C1 segment of cervical spinal cord (tissue), 14 donors: ENCODE measurements around the gene TELO2.

ENCODE experiments used
- DNase-seq, 14 donors: peaks; one replicate each; lab custom pipeline; 2025; lab: John Stamatoyannopoulos, UW

The TELO2 gene

DNA sequence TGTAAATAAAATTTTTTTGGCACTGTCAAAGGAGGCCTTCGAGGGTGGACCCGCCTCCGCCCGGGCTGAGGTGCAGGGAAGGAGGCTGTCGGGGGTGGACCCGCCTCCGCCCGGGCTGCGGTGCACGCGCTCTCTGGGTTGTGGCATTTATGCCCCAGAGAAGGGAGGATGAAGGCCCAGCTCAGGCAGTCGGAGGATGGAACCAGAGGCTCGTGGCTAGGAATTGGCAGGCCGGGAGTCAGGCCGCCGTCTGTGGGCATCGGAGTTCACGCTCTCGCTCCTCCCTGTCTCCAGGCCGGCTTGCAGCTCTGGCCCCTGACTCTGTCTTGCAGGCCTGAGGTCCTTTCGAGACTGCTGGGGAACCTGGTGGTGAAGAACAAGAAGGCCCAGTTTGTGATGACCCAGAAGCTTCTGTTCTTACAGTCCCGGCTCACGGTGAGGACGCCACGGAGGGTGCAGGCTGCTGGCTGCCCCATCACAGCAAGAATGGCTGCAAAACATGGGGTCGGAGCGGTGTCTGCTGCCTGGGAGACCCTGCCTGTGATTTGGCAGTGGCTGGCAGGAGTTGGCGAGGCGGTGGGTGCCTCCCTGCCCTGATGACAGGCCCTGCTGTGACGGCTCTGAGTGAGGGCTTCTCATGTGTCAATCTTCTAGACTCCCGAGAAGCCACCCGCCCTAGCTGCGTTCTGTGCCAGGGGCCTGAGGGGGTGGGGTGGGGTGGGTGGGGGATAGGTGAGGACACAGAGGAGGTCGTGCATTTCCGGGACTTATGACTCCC lies 5.9 kb downstream of the TELO2 start:
- DNase-seq: no peak

DNA sequence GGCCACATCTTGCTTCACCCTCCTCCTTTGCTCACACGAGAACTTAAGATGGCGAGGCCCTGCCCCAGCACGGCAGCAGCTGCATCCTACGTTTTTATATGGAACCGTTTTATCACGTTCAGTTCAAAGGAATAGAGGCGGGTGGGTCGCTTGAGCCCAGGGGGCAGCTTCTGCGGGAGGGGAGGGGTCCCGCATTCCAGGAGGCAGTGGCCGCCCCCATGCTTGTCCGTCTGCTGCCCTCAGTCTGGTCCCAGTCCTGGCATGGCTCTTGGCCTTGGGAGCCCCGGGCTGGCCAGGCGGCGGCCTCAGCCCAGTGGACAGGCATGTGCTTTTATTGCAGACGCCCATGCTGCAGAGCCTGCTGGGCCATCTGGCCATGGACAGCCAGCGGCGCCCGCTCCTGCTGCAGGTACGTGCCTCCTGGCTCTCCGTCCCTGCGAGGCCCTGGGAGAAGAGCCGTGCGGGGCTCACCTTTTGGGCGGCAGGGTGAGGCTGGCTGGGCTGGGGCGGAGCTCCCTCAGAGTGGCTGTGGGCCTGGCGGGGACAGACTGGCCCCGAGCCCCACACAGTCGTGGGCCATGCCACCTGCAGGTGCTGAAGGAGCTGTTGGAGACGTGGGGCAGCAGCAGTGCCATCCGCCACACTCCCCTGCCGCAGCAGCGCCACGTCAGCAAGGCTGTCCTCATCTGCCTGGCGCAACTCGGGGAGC lies 6.8 kb downstream of the TELO2 start:
- DNase-seq: no peak

DNA sequence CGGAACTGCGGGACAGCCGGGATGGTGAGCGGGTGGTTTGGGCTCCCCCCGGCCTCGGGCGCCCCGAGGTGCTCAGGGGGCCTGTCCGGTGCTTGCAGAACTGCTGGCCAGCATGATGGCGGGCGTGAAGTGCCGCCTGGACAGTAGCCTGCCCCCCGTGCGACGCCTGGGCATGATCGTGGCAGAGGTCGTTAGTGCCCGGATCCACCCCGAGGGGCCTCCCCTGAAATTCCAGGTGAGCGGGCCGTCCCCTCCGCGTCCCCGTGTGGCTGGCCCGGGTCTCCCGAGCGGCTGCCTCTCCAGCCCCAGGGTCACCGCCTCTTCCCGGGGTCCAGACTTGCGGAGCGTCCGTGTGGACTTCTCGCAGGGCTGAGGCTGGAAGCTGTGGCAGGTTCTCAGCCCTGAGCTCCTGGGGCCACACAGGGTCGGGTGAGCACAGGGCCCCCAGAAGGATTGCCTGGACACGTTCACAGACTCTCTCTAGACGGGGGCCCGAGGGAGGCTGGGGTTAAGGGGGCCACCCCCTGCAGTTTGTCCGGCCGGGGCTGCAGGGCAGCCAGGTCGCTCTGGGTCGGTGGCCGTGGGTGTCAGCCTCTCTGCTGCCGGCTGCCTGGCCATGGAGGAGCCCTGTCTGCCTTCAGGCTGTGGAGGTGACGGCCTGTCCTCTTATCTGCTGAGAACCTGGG lies 7.4 kb downstream of the TELO2 start:
- DNase-seq: no peak

DNA sequence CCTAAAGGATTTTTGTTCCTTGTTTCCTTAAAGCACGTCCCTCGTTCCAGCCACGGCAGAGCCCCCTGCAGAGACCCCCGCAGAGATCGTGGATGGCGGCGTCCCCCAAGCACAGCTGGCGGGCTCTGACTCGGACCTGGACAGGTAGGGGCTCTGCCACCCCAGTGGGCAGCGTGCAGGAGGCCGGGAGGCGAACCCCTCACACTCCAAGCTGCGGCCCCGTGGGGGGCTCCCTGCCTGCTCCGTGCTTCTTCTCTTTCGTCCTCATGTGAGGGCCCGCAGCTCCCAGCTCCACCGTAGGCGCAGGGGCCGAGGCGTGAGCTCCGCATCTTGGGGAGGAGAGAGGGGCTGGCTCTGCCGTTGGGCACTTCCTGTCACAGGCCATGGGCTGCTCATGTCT lies 8.5 kb downstream of the TELO2 start:
- DNase-seq: no peak

DNA sequence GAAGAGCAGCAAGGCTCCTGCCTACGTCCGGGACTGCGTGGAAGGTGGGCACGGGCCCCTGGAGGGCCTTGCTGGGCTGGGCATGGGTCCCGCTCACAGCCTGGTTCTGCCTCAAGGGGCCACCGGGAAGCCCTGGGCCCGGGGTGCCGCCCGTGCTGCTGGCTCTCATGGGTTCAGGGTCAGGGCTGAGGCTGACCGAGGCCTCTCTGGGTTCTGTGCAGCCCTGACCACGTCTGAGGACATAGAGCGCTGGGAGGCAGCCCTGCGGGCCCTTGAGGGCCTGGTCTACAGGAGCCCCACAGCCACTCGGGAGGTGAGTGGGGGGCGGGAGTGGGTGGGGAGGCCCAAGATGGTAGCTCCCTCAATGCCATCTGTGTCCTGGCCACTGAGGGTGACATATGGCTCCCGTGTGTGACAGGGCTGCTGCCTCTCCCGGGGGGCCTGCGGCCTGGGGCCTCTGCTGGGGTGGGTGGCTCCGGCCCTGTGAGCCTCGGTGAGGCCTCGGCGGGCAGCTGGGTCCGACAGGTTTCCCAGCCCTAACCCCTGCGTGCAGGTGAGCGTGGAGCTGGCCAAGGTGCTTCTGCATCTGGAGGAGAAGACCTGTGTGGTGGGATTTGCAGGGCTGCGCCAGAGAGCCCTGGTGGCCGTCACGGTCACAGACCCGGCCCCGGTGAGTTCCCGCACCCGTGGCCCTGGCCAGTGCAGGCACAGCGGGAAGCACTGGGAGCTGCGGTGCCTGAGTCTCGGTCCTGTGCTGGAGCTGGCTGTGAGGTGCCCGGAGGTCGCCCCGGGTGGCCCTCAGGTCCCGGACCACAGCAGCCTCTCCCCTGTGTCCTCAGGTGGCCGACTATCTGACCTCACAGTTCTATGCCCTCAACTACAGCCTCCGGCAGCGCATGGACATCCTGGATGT lies 9.2 kb downstream of the TELO2 start:
- DNase-seq: no peak

DNA sequence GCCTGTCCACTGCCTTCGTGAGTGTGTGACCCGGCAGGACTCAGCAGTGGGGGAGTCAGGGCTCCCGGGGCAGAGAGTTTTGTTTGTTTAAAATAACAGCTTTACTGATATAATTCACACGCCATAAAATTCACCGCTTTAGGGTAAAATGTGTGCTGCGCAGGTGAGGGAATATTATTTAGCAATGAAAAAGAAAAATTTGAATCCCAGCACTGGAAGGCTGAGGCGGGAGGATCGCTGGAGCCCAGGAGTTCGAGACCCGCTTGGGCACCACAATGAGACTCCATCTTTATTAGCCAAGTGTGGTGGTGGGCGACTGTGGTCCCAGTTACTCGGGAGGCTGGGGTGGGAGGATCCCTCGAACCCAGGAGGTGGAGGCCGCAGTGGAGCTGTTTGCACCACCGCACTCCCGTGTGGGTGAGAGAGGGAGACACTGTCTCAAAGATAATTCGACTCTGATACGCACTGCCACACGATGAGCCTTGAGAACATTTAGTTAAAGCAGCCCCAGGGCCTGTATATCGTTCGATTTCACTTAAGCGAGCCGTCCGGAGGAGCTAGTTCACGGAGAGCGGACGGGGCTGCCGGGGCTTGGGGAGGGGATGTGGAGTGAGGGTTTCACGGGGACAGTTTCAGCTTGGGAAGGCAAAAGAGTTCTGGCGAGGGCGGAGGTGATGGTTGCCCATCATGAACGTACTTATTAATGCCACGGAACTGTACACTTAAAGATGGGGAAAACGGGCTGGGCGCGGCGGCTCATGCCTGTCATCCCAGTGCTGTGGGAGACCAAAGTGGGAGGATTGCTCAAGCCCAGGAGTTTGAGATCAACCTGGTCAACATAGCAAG lies 10.2 kb downstream of the TELO2 start:
- DNase-seq: no peak

DNA sequence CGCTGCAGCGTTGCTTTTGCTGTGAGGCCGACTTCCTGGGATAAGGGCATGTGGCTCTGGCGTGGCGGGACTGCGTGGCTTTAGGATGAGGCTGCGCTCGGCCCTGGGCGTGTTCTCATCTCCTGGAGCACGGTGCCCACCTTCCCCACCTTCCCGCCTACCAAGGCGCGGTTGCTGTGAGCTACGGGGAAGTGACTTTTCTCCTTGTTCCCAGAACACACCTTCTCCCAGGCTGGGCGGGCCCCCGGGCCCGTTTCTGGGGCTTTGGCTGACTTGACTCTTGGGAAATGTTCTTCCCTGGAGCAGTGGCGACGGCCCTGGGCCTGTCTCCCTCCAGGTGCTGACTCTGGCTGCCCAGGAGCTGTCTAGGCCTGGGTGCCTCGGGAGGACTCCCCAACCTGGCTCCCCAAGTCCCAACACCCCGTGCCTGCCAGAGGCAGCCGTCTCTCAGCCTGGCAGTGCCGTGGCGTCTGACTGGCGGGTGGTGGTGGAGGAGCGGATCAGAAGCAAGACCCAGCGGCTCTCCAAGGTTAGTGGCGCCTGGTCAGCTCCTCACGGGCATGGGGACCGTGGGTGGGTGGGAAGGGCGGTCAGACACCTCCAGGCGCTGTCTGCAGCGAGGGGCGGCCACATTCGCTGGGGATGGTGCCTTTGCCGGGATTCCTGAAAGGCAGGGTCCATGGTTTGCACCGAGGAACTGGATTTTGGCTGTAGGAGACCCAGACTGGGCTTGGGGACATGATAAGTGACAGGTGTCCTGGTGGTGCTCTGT lies 12.1 kb downstream of the TELO2 start:
- DNase-seq: no peak

DNA sequence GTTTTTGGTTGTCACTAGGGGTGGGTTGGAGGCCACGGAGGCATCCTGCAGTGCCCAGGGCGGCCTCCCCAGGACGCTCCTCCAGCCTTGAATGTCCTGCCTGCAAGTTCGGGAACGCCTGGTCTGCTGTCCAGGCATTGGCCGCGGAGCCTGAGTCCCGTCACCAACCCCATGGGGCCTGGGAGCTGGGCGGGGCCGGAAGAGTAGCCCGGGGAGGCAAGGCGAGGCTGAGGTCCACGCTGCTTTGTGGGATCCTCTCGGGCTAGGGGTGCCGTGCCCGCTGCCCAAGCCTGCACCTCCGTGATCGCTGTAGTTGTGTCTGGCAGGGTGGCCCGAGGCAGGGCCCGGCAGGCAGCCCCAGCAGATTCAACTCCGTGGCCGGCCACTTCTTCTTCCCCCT lies 12.8 kb downstream of the TELO2 start:
- DNase-seq: no peak

DNA sequence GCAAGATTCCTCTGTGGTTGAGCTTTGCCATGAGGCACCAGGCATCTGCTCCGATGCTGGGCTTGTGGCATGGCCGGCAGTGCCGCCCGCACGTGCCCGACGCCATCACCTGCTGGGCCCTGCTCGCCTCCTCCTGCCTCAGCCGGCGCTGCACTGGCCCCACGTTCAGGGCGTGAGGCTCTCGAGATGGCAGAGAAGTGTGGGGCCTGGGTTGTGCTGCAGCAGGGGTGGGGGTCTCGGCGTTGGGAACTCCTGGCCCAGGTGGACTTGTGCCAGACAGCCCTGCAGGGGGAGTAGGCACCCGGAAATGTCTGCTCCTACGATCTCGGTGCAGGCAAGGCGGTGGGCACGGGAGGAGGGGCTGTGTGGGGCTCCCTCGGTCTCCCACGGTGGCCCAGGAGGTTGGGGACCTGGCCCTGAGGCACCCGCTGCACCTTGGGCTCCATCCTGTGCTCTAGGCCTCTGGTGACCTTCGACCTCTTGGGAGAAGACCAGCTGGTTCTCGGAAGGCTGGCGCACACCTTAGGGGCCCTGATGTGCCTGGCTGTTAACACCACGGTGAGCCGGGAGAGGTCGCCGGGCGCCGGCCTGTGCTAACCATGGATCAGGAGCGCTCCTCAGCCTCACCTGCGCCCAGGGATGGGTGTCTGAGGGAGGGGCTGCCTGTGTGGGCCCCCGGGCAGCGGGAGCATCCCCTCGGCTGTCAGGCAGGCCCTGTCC lies 13.5 kb downstream of the TELO2 start:
- peak in 1 of 14 donors; percentile 50 for DNase-seq

DNA sequence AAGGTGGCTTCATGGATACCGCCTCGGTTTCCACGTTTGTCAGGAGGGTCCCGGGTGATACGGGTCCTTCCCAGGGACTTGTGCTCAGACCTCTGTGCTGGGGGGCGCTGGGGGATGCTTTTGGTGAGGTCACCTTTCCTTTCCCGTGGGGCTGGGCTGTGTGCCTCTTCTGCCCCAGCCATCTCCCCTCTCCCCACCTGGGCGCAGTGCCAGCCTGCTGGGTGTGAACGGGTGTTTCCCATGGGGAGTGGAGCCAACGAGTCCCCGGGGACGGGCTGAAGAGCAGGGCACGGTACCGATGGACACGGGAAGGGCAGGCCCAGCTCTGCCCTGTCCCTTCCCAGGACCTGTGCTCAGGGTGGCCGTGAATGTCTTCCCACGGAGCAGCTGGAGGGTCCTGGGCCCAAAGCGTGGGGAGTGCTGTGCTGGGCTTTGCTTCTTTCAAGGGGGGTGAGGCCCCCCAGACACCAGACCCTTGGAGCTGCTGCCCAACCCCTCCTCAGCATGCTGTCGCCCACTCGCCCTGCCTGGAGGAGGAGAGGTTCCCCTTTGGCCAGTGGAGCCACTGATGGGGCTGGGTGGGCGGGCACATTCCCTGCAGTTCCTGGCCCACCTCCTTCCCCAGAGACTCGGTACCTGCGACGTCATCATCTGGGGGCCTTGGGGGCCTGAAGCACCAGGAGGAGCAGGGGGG lies 15.5 kb downstream of the TELO2 start:
- DNase-seq: no peak

DNA sequence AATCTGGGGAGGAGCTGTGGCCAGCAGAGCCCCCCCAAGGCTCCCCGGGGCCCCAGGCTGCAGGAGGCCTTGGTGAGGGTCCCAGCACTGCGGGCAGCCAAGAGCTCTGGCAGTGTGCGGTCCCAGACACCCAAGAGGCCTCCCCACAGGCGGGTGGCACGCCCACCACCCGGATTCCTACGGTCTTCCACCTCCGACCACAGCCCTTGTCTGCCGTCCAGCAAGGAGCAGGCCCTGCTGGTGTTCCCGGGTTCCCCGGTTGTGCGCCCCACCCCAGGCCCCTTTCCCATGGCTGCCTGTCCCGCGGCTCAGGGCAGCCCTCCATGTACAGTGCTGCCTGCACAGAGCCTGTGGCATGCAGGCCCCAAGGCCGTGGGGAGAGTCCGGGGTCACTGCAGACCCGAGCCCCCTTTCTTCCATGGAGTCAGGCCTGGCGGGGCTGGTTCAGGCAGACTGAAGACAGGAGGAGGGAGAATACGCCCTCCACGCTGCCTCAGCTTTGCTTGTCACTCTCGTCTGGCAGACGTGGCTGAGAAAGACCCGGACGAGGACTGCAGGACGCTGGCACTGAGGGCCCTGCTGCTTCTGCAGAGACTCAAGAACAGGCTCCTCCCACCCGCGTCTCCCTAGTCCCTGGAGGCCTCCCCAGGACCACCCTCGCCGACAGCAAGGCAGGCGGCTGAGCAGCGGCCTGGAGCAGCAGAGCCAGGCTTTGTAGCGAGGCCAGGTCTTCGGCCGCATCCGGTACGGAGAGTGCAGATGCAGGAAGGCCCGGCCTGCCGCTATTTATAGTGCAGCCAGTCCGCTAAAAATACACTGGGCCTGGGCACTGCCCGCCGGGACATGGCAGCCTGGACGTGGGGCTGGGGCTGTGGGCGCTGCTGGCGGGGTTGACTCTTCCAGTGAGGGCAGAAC lies 16.4 kb downstream of the TELO2 start:
- peak in 2 of 14 donors; percentile 26 to 82 for DNase-seq

DNA sequence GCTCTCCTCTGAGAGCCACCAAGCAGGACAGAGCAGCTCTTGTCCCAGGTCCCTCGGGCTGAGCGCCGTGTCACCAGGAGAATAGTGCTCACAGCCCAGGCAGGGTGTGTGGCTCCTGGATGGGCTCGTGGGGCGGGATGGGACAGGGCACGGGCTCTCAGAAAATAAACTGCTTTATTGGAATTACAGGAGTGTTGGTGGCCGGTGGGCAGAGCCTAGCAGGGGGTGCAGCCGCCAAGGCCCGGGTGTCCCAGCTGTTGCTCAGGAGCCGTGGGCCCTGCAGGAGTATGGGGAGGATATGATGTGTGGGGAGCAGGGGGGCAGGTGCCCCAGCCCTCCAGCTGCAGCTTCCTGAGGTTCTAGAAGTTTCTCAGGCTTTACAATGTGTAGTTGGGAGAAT lies 17.1 kb downstream of the TELO2 start:
- no peak for DNase-seq

DNA sequence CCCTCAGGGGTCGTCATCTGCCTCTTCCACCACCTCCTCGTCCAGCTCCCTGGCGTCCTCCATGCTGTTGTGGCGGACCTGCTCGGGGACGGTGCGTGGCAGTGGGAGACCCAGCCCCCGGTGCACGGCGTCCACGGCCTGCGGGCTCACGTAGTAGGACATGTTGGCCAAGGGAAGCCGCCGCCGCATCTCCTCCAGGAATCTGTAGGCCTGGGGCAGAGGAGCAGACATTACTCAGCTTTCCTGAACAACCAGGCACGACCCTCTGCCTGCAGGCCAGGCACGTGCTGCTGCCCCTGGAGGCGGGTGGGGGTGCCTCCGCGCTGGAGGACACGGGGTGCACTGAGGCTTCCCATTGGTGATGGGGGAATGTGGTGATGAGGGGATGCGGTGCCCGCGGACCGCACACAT lies 17.8 kb downstream of the TELO2 start:
- no peak for DNase-seq

DNA sequence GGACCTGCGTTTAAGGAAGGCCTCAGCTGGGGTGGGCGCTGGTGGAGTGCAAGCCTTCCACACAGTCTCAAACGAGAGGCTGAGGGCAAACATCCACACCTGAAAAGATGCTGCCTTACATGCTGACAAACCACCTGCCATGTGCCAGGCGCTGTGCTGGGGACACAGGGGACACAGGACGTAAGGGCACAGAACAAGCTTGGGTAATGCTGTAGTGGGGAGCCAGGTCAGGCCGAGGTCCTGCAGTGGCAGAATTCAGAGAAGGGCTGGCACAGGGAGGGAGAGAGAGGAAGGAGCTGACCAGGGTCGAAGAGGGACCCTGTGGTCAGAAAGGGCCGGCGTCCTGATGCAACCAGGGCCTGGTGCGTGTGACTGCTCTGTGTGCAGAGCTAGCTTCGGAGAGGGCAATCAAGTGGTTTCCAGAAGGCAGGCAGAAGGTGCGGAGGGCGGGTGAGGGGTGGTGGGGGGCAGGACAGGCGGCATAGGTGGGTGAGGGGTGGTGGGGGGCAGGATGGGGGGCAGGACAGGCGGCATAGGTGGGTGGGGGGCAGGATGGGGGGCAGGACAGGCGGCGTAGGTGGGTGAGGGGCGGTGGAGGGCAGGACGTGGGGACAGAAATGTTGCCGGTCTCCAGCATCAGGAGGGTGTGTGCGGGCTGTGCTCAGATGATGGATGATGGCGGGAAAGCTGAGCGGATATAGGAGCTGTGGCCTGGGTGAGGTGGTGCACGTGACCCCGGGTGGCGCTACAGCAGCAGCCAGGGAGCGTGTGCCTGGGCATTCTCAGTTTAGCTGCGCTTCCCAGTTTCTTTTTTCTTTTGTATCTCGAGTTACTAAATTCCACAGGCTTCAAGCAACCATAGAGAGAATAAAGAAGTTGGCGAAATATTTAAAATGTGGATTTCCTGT lies 18.8 kb downstream of the TELO2 start:
- no peak for DNase-seq

DNA sequence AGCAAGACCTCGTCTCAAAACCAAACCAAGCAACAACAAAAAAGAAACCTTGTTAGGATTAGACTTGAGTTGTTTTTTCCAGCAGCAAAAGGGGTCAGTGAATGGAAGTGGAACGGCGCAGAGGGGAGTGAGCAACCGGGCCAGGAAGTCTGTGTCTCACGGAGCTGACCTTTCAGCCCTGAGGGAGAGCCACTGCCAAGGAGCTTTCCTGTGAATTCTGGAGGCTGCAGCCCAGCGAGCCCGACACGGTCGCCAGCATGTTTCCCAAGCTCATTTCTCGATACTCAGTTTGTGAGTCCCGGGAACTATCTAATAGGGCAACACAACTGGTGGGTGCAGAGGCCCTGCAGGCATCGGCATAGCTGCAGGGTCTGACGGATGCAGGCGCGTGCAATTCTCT lies 19.6 kb downstream of the TELO2 start:
- no peak for DNase-seq

DNA sequence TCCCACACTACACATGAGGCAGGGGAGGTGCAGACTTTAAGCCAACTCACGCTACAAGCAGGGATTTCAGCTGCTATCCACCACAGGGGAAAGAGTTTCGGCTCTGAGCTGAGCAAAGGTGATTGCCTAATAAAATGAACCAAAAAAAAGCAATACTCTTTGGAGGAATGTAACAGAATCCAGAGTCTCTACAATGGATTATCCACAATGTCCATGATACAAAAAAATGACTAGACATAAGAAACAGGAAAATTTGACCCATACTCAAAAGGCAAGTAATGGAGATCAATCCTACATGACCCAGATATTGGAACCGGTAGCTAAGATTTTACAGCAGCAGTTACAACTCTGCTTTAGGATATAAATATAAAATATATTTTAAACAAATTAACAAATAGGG lies 21.3 kb downstream of the TELO2 start:
- no peak for DNase-seq
